ENCODE measurements around the gene INPP5A.

- TF ChIP-seq ZC3H10 (CRISPR knock-in tag; IDR thresholded peaks at IDR 0.05) (no peak), ISL1 (CRISPR knock-in tag; IDR thresholded peaks at IDR 0.05) (no peak)
- TF ChIP-seq, protein P1, sequence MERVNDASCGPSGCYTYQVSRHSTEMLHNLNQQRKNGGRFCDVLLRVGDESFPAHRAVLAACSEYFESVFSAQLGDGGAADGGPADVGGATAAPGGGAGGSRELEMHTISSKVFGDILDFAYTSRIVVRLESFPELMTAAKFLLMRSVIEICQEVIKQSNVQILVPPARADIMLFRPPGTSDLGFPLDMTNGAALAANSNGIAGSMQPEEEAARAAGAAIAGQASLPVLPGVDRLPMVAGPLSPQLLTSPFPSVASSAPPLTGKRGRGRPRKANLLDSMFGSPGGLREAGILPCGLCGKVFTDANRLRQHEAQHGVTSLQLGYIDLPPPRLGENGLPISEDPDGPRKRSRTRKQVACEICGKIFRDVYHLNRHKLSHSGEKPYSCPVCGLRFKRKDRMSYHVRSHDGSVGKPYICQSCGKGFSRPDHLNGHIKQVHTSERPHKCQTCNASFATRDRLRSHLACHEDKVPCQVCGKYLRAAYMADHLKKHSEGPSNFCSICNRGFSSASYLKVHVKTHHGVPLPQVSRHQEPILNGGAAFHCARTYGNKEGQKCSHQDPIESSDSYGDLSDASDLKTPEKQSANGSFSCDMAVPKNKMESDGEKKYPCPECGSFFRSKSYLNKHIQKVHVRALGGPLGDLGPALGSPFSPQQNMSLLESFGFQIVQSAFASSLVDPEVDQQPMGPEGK (CRISPR knock-in tag; IDR thresholded peaks at IDR 0.05; ENCODE audit: borderline replicate concordance), result no peak
- TF ChIP-seq, protein P2, sequence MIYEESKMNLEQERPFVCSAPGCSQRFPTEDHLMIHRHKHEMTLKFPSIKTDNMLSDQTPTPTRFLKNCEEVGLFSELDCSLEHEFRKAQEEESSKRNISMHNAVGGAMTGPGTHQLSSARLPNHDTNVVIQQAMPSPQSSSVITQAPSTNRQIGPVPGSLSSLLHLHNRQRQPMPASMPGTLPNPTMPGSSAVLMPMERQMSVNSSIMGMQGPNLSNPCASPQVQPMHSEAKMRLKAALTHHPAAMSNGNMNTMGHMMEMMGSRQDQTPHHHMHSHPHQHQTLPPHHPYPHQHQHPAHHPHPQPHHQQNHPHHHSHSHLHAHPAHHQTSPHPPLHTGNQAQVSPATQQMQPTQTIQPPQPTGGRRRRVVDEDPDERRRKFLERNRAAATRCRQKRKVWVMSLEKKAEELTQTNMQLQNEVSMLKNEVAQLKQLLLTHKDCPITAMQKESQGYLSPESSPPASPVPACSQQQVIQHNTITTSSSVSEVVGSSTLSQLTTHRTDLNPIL (CRISPR knock-in tag; IDR thresholded peaks at IDR 0.05; ENCODE audit: low read depth), result no peak
Observed at GRCh38 chr10:132609211-132609610, 71.6 kb downstream of the INPP5A start.

Measured in SK-N-SH treated with all-trans-retinoic acid at 6 μM for 48 hours (cell line).